HepG2 (cell line): ENCODE data around the gene HSPA1B. TPM values are rescaled to one million over a fixed set of nuclear protein-coding genes. Genes with fewer than 3 reads are reported as not detected.
A peak's percentile ranks its signal among the peaks of the same experiment; 100 is the strongest.

Source experiments
- ATRX ChIP-seq: sonication (generic); formaldehyde crosslinking; IDR thresholded peaks from 2 replicates; pipeline ENCODE4 v1.4.0; 2020; ENCODE audit warnings: missing genetic modification reagents, borderline replicate concordance
- FOXA3 ChIP-seq: IDR thresholded peaks from 2 replicates; pipeline ENCODE4 v1.6.1; 2016; ENCODE audit warnings: missing genetic modification reagents, missing compliant biosample characterization
- IRX3 ChIP-seq: sonication (generic); formaldehyde crosslinking; IDR thresholded peaks from 2 replicates; pipeline ENCODE4 v1.8.1; 2023; ENCODE audit warnings: mild to moderate bottlenecking, low read depth, missing genetic modification reagents, borderline replicate concordance
- JARID2 ChIP-seq: sonication (generic); formaldehyde crosslinking; IDR thresholded peaks from 2 replicates; pipeline ENCODE4 v1.8.1; 2023; ENCODE audit warnings: missing genetic modification reagents, inconsistent platforms; ENCODE audit not compliant: insufficient replicate concordance
- MLLT10 ChIP-seq: sonication (generic); formaldehyde crosslinking; IDR thresholded peaks from 2 replicates; pipeline ENCODE4 v1.4.0; 2020; ENCODE audit warnings: missing genetic modification reagents
- MTERF4 ChIP-seq: sonication (generic); formaldehyde crosslinking; IDR thresholded peaks from 2 replicates; pipeline ENCODE4 v1.8.0; 2023; ENCODE audit warnings: mild to moderate bottlenecking, missing genetic modification reagents
- NR2F6 ChIP-seq, 2 experiments: IDR thresholded peaks; 2 replicates each; pipeline ENCODE4 v1.6.1; 2016; ENCODE audit warnings: antibody characterized with exemption in 1 of 2, mild to moderate bottlenecking in 1 of 2
- RERE ChIP-seq: IDR thresholded peaks from 2 replicates; pipeline ENCODE4 v1.6.1; 2016; ENCODE audit warnings: low read depth, missing genetic modification reagents, missing compliant biosample characterization
- SNAPC5 ChIP-seq: sonication (generic); formaldehyde crosslinking; IDR thresholded peaks from 2 replicates; pipeline ENCODE4 v1.8.1; 2023; ENCODE audit warnings: mild to moderate bottlenecking, missing genetic modification reagents, borderline replicate concordance
- ZBTB33 ChIP-seq: sonication (generic); formaldehyde crosslinking; IDR thresholded peaks from 2 replicates; pipeline ENCODE4 v1.4.0; 2020; ENCODE audit warnings: missing genetic modification reagents
- ZEB1 ChIP-seq: IDR thresholded peaks from 2 replicates; pipeline ENCODE4 v1.6.1; 2012; ENCODE audit warnings: mild to moderate bottlenecking, low read depth, inconsistent platforms; ENCODE audit not compliant: insufficient replicate concordance
- ZNF768 ChIP-seq: sonication (generic); formaldehyde crosslinking; IDR thresholded peaks from 2 replicates; pipeline ENCODE4 v1.4.0; 2020; ENCODE audit warnings: missing genetic modification reagents
- polyA plus RNA-seq, 8 experiments: library from polyadenylated mRNA; depleted of rRNA in 3 of 8; stranded (reverse) in 7 of 8; unstranded in 1 of 8; fragments of >200 nt; fragmentation: Illumina TruSeq in 4 of 8; extraction: Trizol in 4 of 8; gene quantifications; 2 replicates each; pipeline versions ENCODE4 v1.2.1 to v1.2.3, GENCODE V29; 2011 to 2016; ENCODE audit warnings: low read depth in 4 of 8, missing spikeins in 1 of 8, mixed read lengths in 1 of 8; ENCODE audit not compliant: insufficient read depth in 1 of 8
- total RNA-seq, 5 experiments: library from RNA; depleted of rRNA; stranded (reverse); fragments of >200 nt; fragmentation: Illumina TruSeq; extraction: Trizol; gene quantifications; 2 replicates each; pipeline ENCODE4 v1.2.3, GENCODE V29; 2016; ENCODE audit warnings: low read depth in 1 of 5

HSPA1B gene
- total and polyA plus RNA-seq, 2 of the 13 experiments (the other 11 are each of a cell fraction or from before 2014, with no cell fraction given): 26.0 to 186 TPM

DNA sequence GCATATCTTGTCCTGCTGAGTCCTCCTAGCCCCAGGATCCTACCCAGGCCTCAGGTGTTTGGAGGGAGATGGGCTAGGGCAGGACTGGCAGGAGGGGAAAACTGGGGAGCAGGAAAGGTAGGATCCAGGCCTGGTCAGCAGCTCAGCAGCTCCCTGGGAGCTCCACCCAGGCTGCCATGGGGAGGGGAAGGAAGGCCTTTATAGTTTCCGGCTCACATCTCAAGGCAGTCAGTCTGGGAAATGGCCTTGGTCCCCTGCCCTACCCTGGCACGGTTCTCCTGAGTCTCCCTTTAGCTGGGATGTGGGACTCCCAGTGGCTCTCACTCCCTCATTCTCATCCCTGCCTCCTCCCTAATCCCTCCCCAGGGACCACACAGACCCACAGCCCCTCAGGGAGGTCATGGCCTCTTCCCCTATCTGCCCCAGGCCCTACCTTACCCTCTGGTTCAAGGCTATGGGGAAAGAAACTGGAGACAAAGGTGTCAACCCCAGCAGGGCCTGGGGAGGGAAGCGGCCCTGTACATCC, 49.6 kb downstream of the HSPA1B start (continued):
- TF ChIP-seq MTERF4 (CRISPR knock-in tag) (0 out of 2 replicates have a peak, but pooled peaks have one; percentile 46), JARID2 (CRISPR knock-in tag) (peak; percentile 38), ATRX (CRISPR knock-in tag) (no peak), SNAPC5 (no peak), IRX3 (no peak), NR2F6 (IDR thresholded peaks at IDR 0.05) (peak; percentile 37; the same call in 1 of the 2 replicates), NR2F6 (CRISPR knock-in tag; IDR thresholded peaks at IDR 0.05) (no peak), ZNF768 (CRISPR knock-in tag) (no peak), ZBTB33 (CRISPR knock-in tag) (peak; percentile 6; the same call in 1 of the 2 replicates), MLLT10 (no peak), RERE (no peak), FOXA3 (CRISPR knock-in tag) (no peak), ZEB1 (no peak)
